SK-N-MC (cell line): ENCODE results near the gene MED22.
"Not testable (repeated sequence)": the region's sequence is repeated elsewhere in the genome, so short reads cannot be mapped to it uniquely, and the experiment has no call there.

Experiments used
- DNase-seq: peaks from one replicate; pipeline ENCODE4 v3.0.0-alpha.2; 2011; ENCODE audit warnings: low read depth, low spot score
- H3K27ac ChIP-seq: fragments of 200-600 bp; sonication (generic); 2 replicates; pipeline ENCODE4 v1.5.1; 2016; ENCODE audit warnings: mixed run types
- H3K36me3 ChIP-seq: fragments of 200-600 bp; sonication (generic); 2 replicates; pipeline ENCODE4 v1.6.1; 2017; ENCODE audit warnings: antibody characterized with exemption, low read length, mixed read lengths; ENCODE audit not compliant: insufficient read depth
- H3K4me3 ChIP-seq: fragments of 200-600 bp; sonication (generic); 2 replicates; pipeline ENCODE4 v1.5.1; 2016
- H3K9ac ChIP-seq: fragments of 200-600 bp; sonication (generic); 2 replicates; pipeline ENCODE4 v1.8.0; 2017; ENCODE audit warnings: mixed run types, mixed read lengths; ENCODE audit not compliant: insufficient read length
- H3K9me3 ChIP-seq: fragments of 200-600 bp; sonication (generic); 2 replicates; pipeline ENCODE4 v1.6.1; 2017; ENCODE audit warnings: low read depth, mild to moderate bottlenecking, antibody characterized with exemption, low read length, moderate library complexity, mixed read lengths
- EZH2 ChIP-seq: fragments of 200-600 bp; sonication (generic); IDR thresholded peaks from one replicate; pipeline ENCODE4 v1.6.1; 2017; ENCODE audit warnings: antibody characterized with exemption
- FOXP2 ChIP-seq: optimal IDR thresholded peaks from 2 replicates; pipeline ENCODE3; 2011; ENCODE audit warnings: mild to moderate bottlenecking, moderate library complexity; ENCODE audit not compliant: insufficient read depth; ENCODE audit errors: extremely low read length, control extremely low read depth
- POLR2AphosphoS5 ChIP-seq: IDR thresholded peaks from 2 replicates; pipeline ENCODE4 v1.6.1; 2012; ENCODE audit warnings: mild to moderate bottlenecking, low read depth, low read length, borderline replicate concordance

MED22 gene

DNA sequence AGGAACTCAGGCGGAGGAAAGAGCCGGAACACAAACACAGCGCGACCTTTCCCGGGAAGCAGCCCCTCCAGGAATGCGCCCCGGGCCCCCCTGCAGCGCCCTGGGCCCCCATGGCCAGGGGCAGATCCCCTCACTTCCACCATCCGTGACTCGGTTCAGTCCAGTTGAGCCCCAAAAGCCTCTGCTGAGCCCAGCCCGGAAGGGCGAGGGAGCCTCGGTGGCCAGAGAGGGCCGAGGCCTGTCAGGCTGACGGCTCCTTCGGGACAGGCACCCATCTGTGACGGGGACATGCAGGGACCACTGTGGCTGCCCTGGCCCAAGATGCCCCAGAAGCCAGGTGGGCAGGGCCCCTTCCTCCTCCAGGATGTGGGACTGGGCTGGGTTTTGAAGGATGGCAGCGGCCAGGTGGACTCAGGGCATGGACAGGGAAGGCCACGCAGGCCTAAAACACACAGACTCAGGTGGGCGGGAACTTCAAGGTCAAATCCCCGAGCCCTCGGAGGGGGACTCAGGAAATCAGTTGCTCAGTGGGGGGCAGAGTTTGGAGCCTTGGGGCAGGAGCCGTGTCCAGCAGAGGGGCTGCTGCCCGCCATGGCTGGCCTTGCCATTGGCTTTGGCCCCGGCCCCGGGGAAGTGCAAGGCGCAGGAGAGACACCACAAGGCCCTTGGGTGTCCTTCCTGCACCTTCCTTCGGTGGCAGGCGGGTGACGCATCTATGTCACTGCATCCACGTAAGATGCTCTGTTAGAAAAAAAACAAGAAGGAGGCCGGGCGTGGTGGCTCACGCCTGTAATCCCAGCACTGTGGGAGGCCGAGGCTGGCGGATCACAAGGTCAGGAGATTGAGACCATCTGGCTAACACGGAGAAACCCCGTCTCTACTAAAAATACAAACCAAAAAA lies 43.2 kb downstream of the MED22 start:
- Histone ChIP-seq H3K9me3 (no peaks in the 10 kb centered on the region), H3K36me3 (no peaks in the 10 kb centered on the region), H3K4me3 (no peak overlapping the region), H3K9ac (no peak overlapping the region), H3K27ac (no peak overlapping the region)
- no peak for DNase-seq
- TF ChIP-seq POLR2AphosphoS5 (no peak), FOXP2 (no peak), EZH2 (no peak)

DNA sequence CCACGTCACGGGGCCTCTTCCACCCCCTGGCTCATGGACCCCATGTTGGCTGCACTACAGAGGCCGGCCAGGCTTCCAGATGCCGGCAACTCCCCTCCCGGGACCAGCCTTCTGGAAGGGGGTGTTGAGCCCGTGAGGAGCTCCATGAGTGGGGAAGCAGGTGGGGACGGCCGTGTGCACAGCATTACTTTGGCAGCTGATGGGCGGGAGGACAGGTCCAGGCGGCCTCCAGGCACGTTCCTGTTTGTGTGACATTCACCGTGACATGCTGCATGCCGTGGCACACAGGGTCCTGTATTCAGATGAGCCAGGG lies 43.8 kb downstream of the MED22 start:
- no peaks in the 10 kb centered on the region for H3K9me3 ChIP-seq
- TF ChIP-seq POLR2AphosphoS5 (no peak), EZH2 (no peak), FOXP2 (no peak)
- H3K4me3 ChIP-seq, result no peak overlapping the region
- no peak overlapping the region for H3K9ac ChIP-seq
- no peak for DNase-seq
- no peak overlapping the region for H3K27ac ChIP-seq
- no peaks in the 10 kb centered on the region for H3K36me3 ChIP-seq

- Histone ChIP-seq H3K4me3 (no peak overlapping the region), H3K9ac (no peak overlapping the region), H3K9me3 (no peaks in the 10 kb centered on the region), H3K36me3 (no peaks in the 10 kb centered on the region), H3K27ac (no peak overlapping the region)
- DNase-seq, result no peak
- no peak for TF ChIP-seq EZH2
- TF ChIP-seq FOXP2, result no peak
- no peak for TF ChIP-seq POLR2AphosphoS5
Observed at GRCh38 chr9:133303266-133304157, 44.4 kb downstream of the MED22 start.

GRCh38 chr9:133301253-133302230 lies 46.4 kb downstream of the MED22 start:
- no peak for TF ChIP-seq EZH2
- no peak for TF ChIP-seq POLR2AphosphoS5
- TF ChIP-seq FOXP2, result no peak
- Histone ChIP-seq H3K4me3 (no peak overlapping the region), H3K36me3 (no peaks in the 10 kb centered on the region), H3K9me3 (no peaks in the 10 kb centered on the region), H3K9ac (no peak overlapping the region), H3K27ac (no peak overlapping the region)
- no peak for DNase-seq

DNA sequence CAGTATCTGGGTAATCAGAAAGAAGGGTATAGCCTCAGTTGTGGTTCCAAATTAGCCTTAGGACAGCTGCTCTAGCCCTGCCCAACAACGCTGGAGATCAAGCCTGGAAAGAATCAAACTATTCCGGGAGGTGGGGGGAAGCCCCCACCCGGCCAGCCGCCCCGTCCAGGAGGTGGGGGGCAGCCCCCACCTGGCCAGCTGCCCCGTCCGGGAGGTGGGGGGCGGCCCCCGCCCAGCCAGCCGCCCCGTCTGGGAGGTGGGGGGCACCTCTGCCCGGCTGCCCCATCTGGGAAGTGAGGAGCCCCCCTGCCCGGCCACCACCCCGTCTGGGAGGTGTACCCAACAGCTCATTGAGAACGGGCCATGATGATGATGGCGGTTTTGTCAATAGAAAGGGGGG lies 47.9 kb downstream of the MED22 start:
- not testable (repeated sequence) for DNase-seq, H3K9me3 ChIP-seq, H3K36me3 ChIP-seq, H3K27ac ChIP-seq, H3K9ac ChIP-seq, H3K4me3 ChIP-seq

- Histone ChIP-seq H3K4me3 (no peak overlapping the region), H3K36me3 (no peaks in the 10 kb centered on the region), H3K27ac (no peak overlapping the region), H3K9me3 (0 out of 2 replicates have a peak, but pooled peaks cover 3% of the 10 kb centered on the region), H3K9ac (no peak overlapping the region)
- no peak for TF ChIP-seq POLR2AphosphoS5
- no peak for TF ChIP-seq FOXP2
- no peak for TF ChIP-seq EZH2
- DNase-seq, result no peak
Observed at GRCh38 chr9:133294257-133294656, 53.7 kb downstream of the MED22 start.

DNA sequence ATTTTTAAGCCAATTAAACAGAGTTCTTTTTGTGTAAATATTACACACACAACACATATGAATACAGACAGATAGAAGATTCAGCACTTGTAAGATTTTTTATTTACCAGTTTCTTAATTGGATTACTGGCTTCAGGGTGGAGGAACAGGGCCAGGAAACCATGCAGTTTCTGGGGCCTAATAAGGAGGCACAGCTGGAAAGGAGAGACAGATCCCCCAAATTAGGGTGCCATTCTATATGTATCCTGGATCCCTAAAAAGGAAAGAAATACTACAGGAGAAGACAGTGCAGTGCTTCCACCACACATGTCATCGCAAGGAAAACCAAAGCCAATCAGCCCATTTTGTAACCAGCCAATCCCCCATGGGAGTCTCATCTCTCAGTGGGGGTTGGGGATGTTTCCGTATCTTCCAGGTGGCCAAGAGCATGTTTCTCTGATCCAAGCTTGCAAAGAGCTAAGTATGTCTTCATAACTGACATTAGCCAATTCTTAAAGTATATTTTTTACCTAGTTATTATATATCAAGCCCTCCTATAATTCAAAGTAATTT lies 57.1 kb downstream of the MED22 start:
- Histone ChIP-seq H3K9me3 (0 out of 2 replicates have a peak, but pooled peaks cover 3% of the 10 kb centered on the region), H3K36me3 (no peaks in the 10 kb centered on the region), H3K9ac (no peak overlapping the region), H3K4me3 (no peak overlapping the region), H3K27ac (no peak overlapping the region)
- TF ChIP-seq EZH2 (no peak), POLR2AphosphoS5 (no peak), FOXP2 (no peak)
- no peak for DNase-seq
